Left hindlimb (tissue), 1 donor: ENCODE results near the gene SMG5.

Experiments used
- DNase-seq: peaks from one replicate; pipeline ENCODE4 v3.0.0-alpha.2; 2018

The SMG5 gene

DNA sequence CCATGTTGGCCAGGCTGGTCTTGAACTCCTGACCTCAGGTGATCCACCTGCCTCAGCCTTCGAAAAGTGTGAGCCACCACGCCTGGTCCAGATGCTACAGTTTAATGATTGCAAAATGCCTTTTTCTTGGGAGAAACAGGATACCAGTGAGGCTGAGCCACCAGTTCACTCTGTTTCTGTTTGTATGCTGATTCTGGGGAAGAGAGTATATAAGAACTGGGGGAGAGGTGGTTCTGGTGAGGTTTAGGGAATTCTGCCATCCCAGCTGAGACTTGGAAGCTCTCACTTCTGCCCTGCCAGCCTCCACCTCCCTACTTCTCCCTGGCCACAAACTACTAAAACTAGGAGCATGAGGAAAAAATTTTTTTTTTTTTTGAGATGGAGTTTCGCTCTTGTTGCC, 77.9 kb downstream of the SMG5 start:
- DNase-seq = no peak

DNA sequence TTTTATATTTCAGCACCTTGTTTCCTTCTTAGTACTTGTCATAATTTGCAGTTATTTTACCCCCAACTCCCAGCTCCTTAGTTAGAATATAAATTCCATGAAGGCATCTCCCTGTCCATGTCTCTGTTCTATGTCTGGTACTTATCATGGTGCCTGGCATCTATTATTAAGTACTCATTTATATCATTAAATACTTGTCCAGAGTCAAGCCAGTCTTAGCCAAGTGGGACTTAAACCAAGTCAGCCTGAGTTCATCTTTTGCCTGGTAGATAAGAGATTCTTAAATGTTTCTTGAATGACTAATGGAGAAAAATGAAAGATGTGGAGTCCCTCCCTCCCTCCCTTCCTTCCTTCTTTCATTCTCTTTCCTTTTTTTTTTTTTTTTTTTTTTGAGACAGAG, 79.3 kb downstream of the SMG5 start:
- DNase-seq = no peak

DNA sequence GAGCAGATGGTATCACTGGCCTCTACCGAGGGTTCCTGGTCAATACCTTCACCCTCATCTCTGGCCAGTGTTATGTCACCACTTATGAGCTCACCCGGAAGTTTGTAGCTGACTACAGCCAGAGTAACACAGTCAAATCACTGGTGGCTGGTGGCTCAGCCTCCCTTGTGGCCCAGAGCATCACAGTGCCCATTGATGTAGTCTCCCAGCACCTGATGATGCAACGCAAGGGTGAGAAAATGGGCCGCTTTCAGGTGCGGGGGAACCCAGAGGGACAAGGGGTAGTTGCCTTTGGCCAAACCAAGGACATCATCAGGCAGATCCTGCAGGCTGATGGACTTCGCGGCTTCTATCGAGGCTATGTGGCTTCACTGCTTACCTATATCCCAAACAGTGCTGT, 82.6 kb downstream of the SMG5 start:
- no peak for DNase-seq
